ENCODE data around the gene KLHL10.

- no peak for TF ChIP-seq POLR2A (IDR thresholded peaks at IDR 0.05)
- no peak for TF ChIP-seq CTCF (IDR thresholded peaks at IDR 0.05 in 4 of 5, conservative IDR thresholded peaks at IDR 0.05 in 1 of 5)
Measured at GRCh38 chr17:41793784-41794539, 43.7 kb upstream of the KLHL10 start.
